ENCODE measurements around the gene EME1.

DNA sequence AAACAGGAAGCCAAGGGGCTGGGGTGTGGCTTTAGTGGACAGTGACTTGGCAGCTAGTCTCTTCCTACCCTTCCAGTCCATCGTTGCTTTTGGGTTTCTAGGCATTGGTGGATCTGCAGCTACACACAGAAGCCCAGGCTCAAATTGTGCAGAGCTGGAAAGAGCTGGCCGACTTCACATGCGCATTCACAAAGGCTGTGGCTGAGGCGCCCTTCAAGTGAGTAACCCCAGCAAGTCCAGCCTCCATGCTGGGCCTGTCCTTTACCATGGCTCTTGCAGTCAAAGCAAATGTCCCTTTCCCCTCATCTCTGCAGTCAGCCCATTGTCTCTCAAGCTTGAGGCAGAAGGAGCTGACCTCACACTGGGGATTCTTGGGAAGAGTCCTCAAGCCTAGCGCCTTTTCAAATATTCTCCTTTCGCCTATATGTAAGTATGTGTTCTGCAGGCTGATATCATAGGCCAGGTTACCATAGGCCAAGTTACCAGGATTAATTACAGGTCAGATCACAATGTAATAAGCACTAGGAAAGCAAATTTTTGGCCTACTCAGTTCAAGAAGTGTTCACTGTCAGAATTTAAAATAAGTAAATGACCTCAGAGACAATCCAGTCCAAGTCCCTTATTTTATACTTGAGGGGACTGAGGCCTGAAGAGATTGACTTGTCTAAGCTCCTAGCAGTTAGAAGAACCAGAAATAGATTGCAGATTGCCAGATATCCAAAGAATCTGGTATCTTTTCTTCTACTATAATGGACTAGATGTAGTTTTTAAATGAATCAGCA lies 6.5 kb downstream of the EME1 start:
- TF ChIP-seq, protein P1, sequence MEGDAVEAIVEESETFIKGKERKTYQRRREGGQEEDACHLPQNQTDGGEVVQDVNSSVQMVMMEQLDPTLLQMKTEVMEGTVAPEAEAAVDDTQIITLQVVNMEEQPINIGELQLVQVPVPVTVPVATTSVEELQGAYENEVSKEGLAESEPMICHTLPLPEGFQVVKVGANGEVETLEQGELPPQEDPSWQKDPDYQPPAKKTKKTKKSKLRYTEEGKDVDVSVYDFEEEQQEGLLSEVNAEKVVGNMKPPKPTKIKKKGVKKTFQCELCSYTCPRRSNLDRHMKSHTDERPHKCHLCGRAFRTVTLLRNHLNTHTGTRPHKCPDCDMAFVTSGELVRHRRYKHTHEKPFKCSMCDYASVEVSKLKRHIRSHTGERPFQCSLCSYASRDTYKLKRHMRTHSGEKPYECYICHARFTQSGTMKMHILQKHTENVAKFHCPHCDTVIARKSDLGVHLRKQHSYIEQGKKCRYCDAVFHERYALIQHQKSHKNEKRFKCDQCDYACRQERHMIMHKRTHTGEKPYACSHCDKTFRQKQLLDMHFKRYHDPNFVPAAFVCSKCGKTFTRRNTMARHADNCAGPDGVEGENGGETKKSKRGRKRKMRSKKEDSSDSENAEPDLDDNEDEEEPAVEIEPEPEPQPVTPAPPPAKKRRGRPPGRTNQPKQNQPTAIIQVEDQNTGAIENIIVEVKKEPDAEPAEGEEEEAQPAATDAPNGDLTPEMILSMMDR (conservative IDR thresholded peaks at IDR 0.05; ENCODE audit: low read depth, low read length): no peak
- no peak for TF ChIP-seq EZH2 (IDR thresholded peaks at IDR 0.05; ENCODE audit: borderline replicate concordance, low read depth, low read length, poor library complexity, severe bottlenecking)

Data from A673 (cell line).